Stimulated activated CD4-positive, alpha-beta T cell treated with anti-CD3 and anti-CD28 coated beads, Interleukin-4, amount 100 ng/mL, for 4 hours (primary cell): ENCODE data around the gene ENTPD8.

Experiments
- DNase-seq, 2 experiments: peaks; one replicate each; pipeline ENCODE4 v3.0.0-alpha.2; 2020

The ENTPD8 gene

GRCh38 chr9:137408651-137409405 is 32.3 kb downstream of the ENTPD8 start:
- DNase-seq = no peak

GRCh38 chr9:137407590-137408300 is 33.4 kb downstream of the ENTPD8 start:
- DNase-seq = no peak

GRCh38 chr9:137406876-137407589 is 34.1 kb downstream of the ENTPD8 start:
- DNase-seq = peak; percentile 58 to 68

GRCh38 chr9:137406085-137406760 is 34.9 kb downstream of the ENTPD8 start:
- no peak for DNase-seq

- no peak for DNase-seq
Measured at GRCh38 chr9:137405677-137406081, 35.5 kb downstream of the ENTPD8 start.

GRCh38 chr9:137404961-137405567 is 36.1 kb downstream of the ENTPD8 start:
- no peak for DNase-seq

GRCh38 chr9:137403269-137403668 is 37.9 kb downstream of the ENTPD8 start:
- DNase-seq = no peak

- no peak for DNase-seq
Measured at GRCh38 chr9:137402746-137403145, 38.4 kb downstream of the ENTPD8 start.

- no peak for DNase-seq
Measured at GRCh38 chr9:137398561-137399468, 42.3 kb downstream of the ENTPD8 start.

GRCh38 chr9:137397675-137398423 is 43.3 kb downstream of the ENTPD8 start:
- peak in 1 of 2 experiments; percentile 27 for DNase-seq

- DNase-seq = no peak
Measured at GRCh38 chr9:137396634-137397367, 44.4 kb downstream of the ENTPD8 start.

- DNase-seq = no peak
Measured at GRCh38 chr9:137396227-137396626, 44.9 kb downstream of the ENTPD8 start.

- no peak for DNase-seq
Measured at GRCh38 chr9:137395666-137396010, 45.5 kb downstream of the ENTPD8 start.

- DNase-seq = no peak
Measured at GRCh38 chr9:137394866-137395665, 46.1 kb downstream of the ENTPD8 start.

GRCh38 chr9:137393176-137394150 is 47.7 kb downstream of the ENTPD8 start:
- DNase-seq = no peak

GRCh38 chr9:137392232-137393007 is 48.7 kb downstream of the ENTPD8 start:
- no peak for DNase-seq

GRCh38 chr9:137391411-137391754 is 49.8 kb downstream of the ENTPD8 start:
- no peak for DNase-seq
